OCI-LY3 (cell line): Measurements from ENCODE around the gene NIP7.
"Not testable (repeated sequence)": the region's sequence is repeated elsewhere in the genome, so short reads cannot be mapped to it uniquely, and the experiment has no call there.

Experiments used
- H2AFZ ChIP-seq: fragments of 200-600, 300-600 bp; shearing (Covaris generic); 2 replicates; pipeline ENCODE4 v1.6.0; 2014; ENCODE audit warnings: antibody characterized with exemption, low read depth, low read length
- H3K27ac ChIP-seq: fragments of 200-600, 300-600 bp; sonication (generic); 2 replicates; pipeline ENCODE4 v1.5.1; 2014; ENCODE audit warnings: mild to moderate bottlenecking, low read length, moderate library complexity, mixed read lengths
- H3K27me3 ChIP-seq: fragments of 200-600, 300-600 bp; sonication (generic); 2 replicates; pipeline ENCODE4 v1.6.1; 2014; ENCODE audit warnings: low read depth, low read length, mixed read lengths
- H3K36me3 ChIP-seq: fragments of 200-600, 300-600 bp; sonication (generic); replicated peaks from 2 replicates; pipeline ENCODE3; 2014; ENCODE audit warnings: low read depth, low read length, mixed read lengths
- H3K4me1 ChIP-seq: fragments of 300-600, 200-600 bp; sonication (generic); 2 replicates; pipeline ENCODE4 v1.6.1; 2014; ENCODE audit warnings: low read length, mixed read lengths
- H3K4me2 ChIP-seq: fragments of 200-600, 300-600 bp; sonication (generic); 2 replicates; pipeline ENCODE4 v1.6.1; 2014; ENCODE audit warnings: low read length, mixed read lengths
- H3K4me3 ChIP-seq: fragments of 300-600, 200-600 bp; sonication (generic); 2 replicates; pipeline ENCODE4 v1.5.1; 2014; ENCODE audit warnings: antibody characterized with exemption, mild to moderate bottlenecking, low read length, moderate library complexity
- H3K79me2 ChIP-seq: fragments of 300-600, 200-600 bp; shearing (Covaris generic); 2 replicates; pipeline ENCODE4 v1.6.1; 2014; ENCODE audit warnings: mild to moderate bottlenecking, low read length, mixed read lengths
- H3K9ac ChIP-seq: fragments of 300-600, 200-600 bp; shearing (Covaris generic); 2 replicates; pipeline ENCODE4 v1.6.0; 2014; ENCODE audit warnings: mild to moderate bottlenecking, low read length, moderate library complexity
- H3K9me3 ChIP-seq: fragments of 200-600, 300-600 bp; shearing (Covaris generic); 2 replicates; pipeline ENCODE4 v1.6.1; 2014; ENCODE audit warnings: low read length, mixed read lengths; ENCODE audit not compliant: insufficient read depth
- H4K20me1 ChIP-seq: fragments of 200-600, 300-600 bp; sonication (generic); 2 replicates; pipeline ENCODE4 v1.6.1; 2016; ENCODE audit warnings: low read length, mixed read lengths; ENCODE audit not compliant: insufficient read depth
- CTCF ChIP-seq: fragments of 200-600, 300-600 bp; sonication (generic); IDR thresholded peaks from 2 replicates; pipeline ENCODE4 v1.5.1; 2014; ENCODE audit warnings: antibody characterized with exemption, low read length, low read depth
- EZH2phosphoT487 ChIP-seq: fragments of 200-600 bp; shearing (Covaris generic); IDR thresholded peaks from 2 replicates; pipeline ENCODE4 v1.6.1; 2018; ENCODE audit warnings: antibody characterized with exemption, mixed run types, low read depth

Gene NIP7

GRCh38 chr16:69339289-69340094, at the start of gene NIP7, which contains the start of gene COG8:
Gene NIP7 (plus strand): TSS chr16:69339772. CDS start chr16:69339830, 58 bp downstream.
Gene COG8 (minus strand): TSS chr16:69339564. CDS start chr16:69339552, 12 bp downstream.
- Histone ChIP-seq H3K4me3 (peak within 1 kb of the TSS; percentile 85), H3K9ac (peak within 1 kb of the TSS; percentile 90), H3K79me2 (peaks cover 62% of the 10 kb centered on the region), H3K27ac (peak within 1 kb of the TSS; percentile 75), H4K20me1 (no peaks in the 10 kb centered on the region), H3K9me3 (no peaks in the 10 kb centered on the region), H3K4me1 (peaks cover 16% of the 10 kb centered on the region), H3K27me3 (no peaks in the 10 kb centered on the region), H3K36me3 (peaks cover 33% of the 10 kb centered on the region), H3K4me2 (peak within 1 kb of the TSS; percentile 98), H2AFZ (peak within 1 kb of the TSS; percentile 77)
- peak; percentile 54 for TF ChIP-seq CTCF
- no peak for TF ChIP-seq EZH2phosphoT487

GRCh38 chr16:69291657-69292056, 47.9 kb upstream of the NIP7 start:
- not testable (repeated sequence) for H2AFZ ChIP-seq, H3K27ac ChIP-seq, H3K79me2 ChIP-seq, H3K9ac ChIP-seq, H3K4me2 ChIP-seq, H3K27me3 ChIP-seq, H3K9me3 ChIP-seq, H3K4me1 ChIP-seq, H4K20me1 ChIP-seq, H3K36me3 ChIP-seq, H3K4me3 ChIP-seq

- H3K4me3 ChIP-seq, result no peak overlapping the region
- H3K4me1 ChIP-seq, result no peaks in the 10 kb centered on the region
- H3K9ac ChIP-seq, result no peak overlapping the region
- no peak overlapping the region for H2AFZ ChIP-seq
- no peak overlapping the region for H3K4me2 ChIP-seq
- no peak overlapping the region for H3K27ac ChIP-seq
- TF ChIP-seq EZH2phosphoT487 (no peak), CTCF (no peak)
- no peaks in the 10 kb centered on the region for H3K36me3 ChIP-seq
- no peaks in the 10 kb centered on the region for H3K9me3 ChIP-seq
- no peaks in the 10 kb centered on the region for H3K27me3 ChIP-seq
- H4K20me1 ChIP-seq, result no peaks in the 10 kb centered on the region
- no peaks in the 10 kb centered on the region for H3K79me2 ChIP-seq
Observed at GRCh38 chr16:69293401-69293800, 46.2 kb upstream of the NIP7 start.

- Histone ChIP-seq H3K27me3 (no peaks in the 10 kb centered on the region), H3K4me2 (no peak overlapping the region), H3K27ac (no peak overlapping the region), H3K36me3 (no peaks in the 10 kb centered on the region), H2AFZ (no peak overlapping the region), H3K4me1 (no peaks in the 10 kb centered on the region), H3K9ac (no peak overlapping the region), H3K79me2 (no peaks in the 10 kb centered on the region), H4K20me1 (no peaks in the 10 kb centered on the region), H3K9me3 (no peaks in the 10 kb centered on the region), H3K4me3 (no peak overlapping the region)
- TF ChIP-seq EZH2phosphoT487 (no peak), CTCF (no peak)
Observed at GRCh38 chr16:69294051-69294450, 45.5 kb upstream of the NIP7 start.

- not testable (repeated sequence) for H3K27ac ChIP-seq, H3K4me3 ChIP-seq, H3K27me3 ChIP-seq, H2AFZ ChIP-seq, H4K20me1 ChIP-seq, H3K9me3 ChIP-seq, H3K4me1 ChIP-seq, H3K4me2 ChIP-seq, H3K36me3 ChIP-seq, H3K79me2 ChIP-seq, H3K9ac ChIP-seq
Observed at GRCh38 chr16:69296771-69297170, 42.8 kb upstream of the NIP7 start.
